GM10266 (cell line): Measurements from ENCODE around the gene BMPR1A.

Source experiments
- DNase-seq: peaks from one replicate; pipeline ENCODE4 v3.0.0; 2012; ENCODE audit errors: extremely low spot score
- CTCF ChIP-seq: IDR thresholded peaks from 2 replicates; pipeline ENCODE4 v1.5.1; 2012; ENCODE audit warnings: mild to moderate bottlenecking, low read depth; ENCODE audit not compliant: control insufficient read depth, insufficient read depth; ENCODE audit errors: missing control alignments

BMPR1A gene

GRCh38 chr10:86958116-86958900 is 201.9 kb downstream of the BMPR1A start, which contains the start of gene SNCG:
Gene SNCG (plus strand): TSS chr10:86958599. CDS start chr10:86958698, 99 bp downstream.
- DNase-seq = no peak
- no peak for TF ChIP-seq CTCF

- DNase-seq = no peak
- no peak for TF ChIP-seq CTCF
These were observed 202.7 kb downstream of the BMPR1A start for GRCh38 chr10:86958901-86959736.

GRCh38 chr10:86959737-86960002 is 203.3 kb downstream of the BMPR1A start:
- DNase-seq = no peak
- no peak for TF ChIP-seq CTCF

GRCh38 chr10:86960003-86960862 is 203.8 kb downstream of the BMPR1A start:
- peak; percentile 81 for DNase-seq
- peak; percentile 93 for TF ChIP-seq CTCF

- no peak for DNase-seq
- TF ChIP-seq CTCF = no peak
These were observed 204.5 kb downstream of the BMPR1A start for GRCh38 chr10:86960863-86961434.

- DNase-seq = no peak
- TF ChIP-seq CTCF = no peak
These were observed 205.2 kb downstream of the BMPR1A start for GRCh38 chr10:86961481-86962091.
